Thoracic aorta (tissue), 2 donors: ENCODE data around the gene SWAP70. TPM values are rescaled to one million over a fixed set of nuclear protein-coding genes. Genes with fewer than 3 reads are reported as not detected.

Source experiments
- ATAC-seq: fragments of 150-250 bp; one replicate; pipeline ENCODE4 v1.8.0; 2017; ENCODE audit warnings: low read depth; ENCODE audit not compliant: insufficient number of reproducible peaks, low FRiP score
- DNase-seq: peaks from one replicate; pipeline ENCODE4 v3.0.0-alpha.2; 2020; ENCODE audit warnings: low spot score
- H3K27ac ChIP-seq, 2 donors: fragments of 200-600 bp; sonication (generic); 1 replicate in 1 of 2; 2 replicates in 1 of 2; pipeline ENCODE4 v1.5.1; 2016; ENCODE audit warnings: mild to moderate bottlenecking in 2 of 2, moderate library complexity in 2 of 2
- H3K27me3 ChIP-seq: fragments of 200-600 bp; sonication (generic); replicated peaks from 2 replicates; pipeline ENCODE4 v1.6.0; 2016; ENCODE audit warnings: mild to moderate bottlenecking; ENCODE audit not compliant: insufficient read depth
- H3K36me3 ChIP-seq: fragments of 200-600 bp; sonication (generic); one replicate; pipeline ENCODE4 v1.5.1; 2016
- H3K4me1 ChIP-seq, 2 donors: fragments of 200-600 bp; sonication (generic); 1 replicate in 1 of 2; 2 replicates in 1 of 2; pipeline versions ENCODE4 v1.5.1 to v1.6.0; 2016; ENCODE audit warnings: low read depth in 2 of 2, mild to moderate bottlenecking in 1 of 2; ENCODE audit not compliant: control insufficient read depth in 1 of 2
- H3K4me3 ChIP-seq: fragments of 200-600 bp; sonication (generic); 2 replicates; pipeline ENCODE4 v1.5.1; 2016; ENCODE audit warnings: mild to moderate bottlenecking
- H3K9me3 ChIP-seq: fragments of 200-600 bp; sonication (generic); 2 replicates; pipeline ENCODE4 v1.5.1; 2016
- CTCF ChIP-seq: fragments of 200-600 bp; sonication (generic); IDR thresholded peaks from one replicate; pipeline ENCODE4 v1.5.1; 2019; ENCODE audit warnings: antibody characterized with exemption
- total RNA-seq, 2 donors: library from RNA; depleted of rRNA; stranded (reverse); fragments of >200 nt; gene quantifications; one replicate each; pipeline versions ENCODE4 v1.1.0 to v1.2.3, GENCODE V29; 2016

The SWAP70 gene
- total RNA-seq, 2 donors from 2014 or later: 33.4 to 64.6 TPM

- H3K27me3 ChIP-seq: no peaks in the 10 kb centered on the region
- no peak overlapping the region for H3K4me3 ChIP-seq
- peaks cover 30% of the 10 kb centered on the region for H3K36me3 ChIP-seq
- H3K27ac ChIP-seq: no peak overlapping the region
- H3K4me1 ChIP-seq: peaks cover 0 to 12% of the 10 kb centered on the region in 2 donors
- TF ChIP-seq CTCF: no peak
- no peak for ATAC-seq
- H3K9me3 ChIP-seq: no peaks in the 10 kb centered on the region
- no peak for DNase-seq
Measured at GRCh38 chr11:9783986-9784385, 120.1 kb downstream of the SWAP70 start.

GRCh38 chr11:9784602-9785315 is 120.9 kb downstream of the SWAP70 start:
- TF ChIP-seq CTCF: no peak
- H3K4me1 ChIP-seq: peaks cover 0 to 12% of the 10 kb centered on the region in 2 donors
- no peak for DNase-seq
- no peak overlapping the region for H3K27ac ChIP-seq
- no peak for ATAC-seq
- H3K9me3 ChIP-seq: no peaks in the 10 kb centered on the region
- H3K27me3 ChIP-seq: no peaks in the 10 kb centered on the region
- H3K4me3 ChIP-seq: no peak overlapping the region
- H3K36me3 ChIP-seq: peaks cover 30% of the 10 kb centered on the region

- peaks cover 16% of the 10 kb centered on the region for H3K36me3 ChIP-seq
- DNase-seq: no peak
- no peak overlapping the region for H3K27ac ChIP-seq
- H3K4me3 ChIP-seq: no peak overlapping the region
- ATAC-seq: no peak
- H3K4me1 ChIP-seq: peaks cover 0 to 12% of the 10 kb centered on the region in 2 donors
- no peak for TF ChIP-seq CTCF
- no peaks in the 10 kb centered on the region for H3K27me3 ChIP-seq
- no peaks in the 10 kb centered on the region for H3K9me3 ChIP-seq
Measured at GRCh38 chr11:9787260-9787659, 123.4 kb downstream of the SWAP70 start.

- Histone ChIP-seq H3K4me1 (peaks cover 0 to 12% of the 10 kb centered on the region in 2 donors), H3K4me3 (no peak overlapping the region), H3K36me3 (peaks cover 16% of the 10 kb centered on the region), H3K9me3 (no peaks in the 10 kb centered on the region), H3K27ac (no peak overlapping the region), H3K27me3 (no peaks in the 10 kb centered on the region)
- no peak for TF ChIP-seq CTCF
- peak; percentile 15 for DNase-seq
- no peak for ATAC-seq
Measured at GRCh38 chr11:9787981-9788521, 124.2 kb downstream of the SWAP70 start.

- TF ChIP-seq CTCF: no peak
- Histone ChIP-seq H3K27me3 (no peaks in the 10 kb centered on the region), H3K4me3 (no peak overlapping the region), H3K9me3 (no peaks in the 10 kb centered on the region), H3K27ac (no peak overlapping the region), H3K36me3 (peaks cover 16% of the 10 kb centered on the region), H3K4me1 (peaks cover 0 to 12% of the 10 kb centered on the region in 2 donors)
- ATAC-seq: no peak
- no peak for DNase-seq
Measured at GRCh38 chr11:9789910-9790309, 126.0 kb downstream of the SWAP70 start.
